ENCODE data around the gene KIZ.

DNA sequence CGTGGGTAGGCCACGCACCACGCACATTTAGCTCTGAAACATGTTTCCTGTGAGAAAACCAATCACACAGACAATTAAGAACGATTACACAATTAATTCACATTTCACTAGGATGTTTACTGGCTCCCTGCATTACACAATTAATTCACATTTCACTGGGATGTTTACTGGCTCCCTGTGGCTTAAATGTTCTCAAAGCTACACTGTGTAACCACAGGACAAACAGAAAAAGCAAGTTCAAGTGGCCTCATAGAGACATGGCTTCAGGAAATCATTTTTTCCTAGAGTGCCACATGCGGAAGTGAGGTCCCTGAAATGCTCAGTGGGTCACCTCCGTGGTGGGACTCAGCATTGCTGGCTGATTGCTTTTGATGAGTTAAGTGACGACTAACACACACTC, 115.5 kb downstream of the KIZ start:
- TF ChIP-seq SIN3A (IDR thresholded peaks at IDR 0.05; ENCODE audit: borderline replicate concordance, insufficient read depth, low read length) (no peak), TAF1 (IDR thresholded peaks at IDR 0.05; ENCODE audit: borderline replicate concordance, insufficient read depth, low read length) (no peak)

Data from PFSK-1 (cell line).